Measurements from ENCODE around the gene SORBS2.

SORBS2 gene

GRCh38 chr4:185578284-185578683, 233.7 kb downstream of the SORBS2 start:
- POLR2A ChIA-PET (ENCODE audit: low non-redundant PET) = no interaction called here
- CTCF ChIA-PET = interaction anchor here (0.6 kb wide), 1 partner anchor 562 kb away, joined by 3 read pairs; no protein-coding TSS in a partner anchor
- no peak for TF ChIP-seq CTCF (conservative IDR thresholded peaks at IDR 0.05; ENCODE audit: low read depth)

GRCh38 chr4:185576962-185577950, 234.7 kb downstream of the SORBS2 start:
- TF ChIP-seq CTCF (conservative IDR thresholded peaks at IDR 0.05; ENCODE audit: low read depth) = no peak
- H3K27ac ChIP-seq = no peak overlapping the region
- ChIA-PET CTCF (no interaction called here), POLR2A (ENCODE audit: low non-redundant PET) (no interaction called here)
- DNase-seq (ENCODE audit: low spot score) = no peak

More at GRCh38 chr4:185578284-185578683, 233.7 kb downstream of the SORBS2 start:
- no peak overlapping the region for H3K27ac ChIP-seq
- DNase-seq (ENCODE audit: low spot score) = no peak

GRCh38 chr4:185576314-185576961, 235.6 kb downstream of the SORBS2 start:
- DNase-seq (ENCODE audit: low spot score) = no peak
- no peak for TF ChIP-seq CTCF (conservative IDR thresholded peaks at IDR 0.05; ENCODE audit: low read depth)
- CTCF ChIA-PET = no interaction called here
- H3K27ac ChIP-seq = no peak overlapping the region
- POLR2A ChIA-PET (ENCODE audit: low non-redundant PET) = no interaction called here

GRCh38 chr4:185573651-185574199, 238.3 kb downstream of the SORBS2 start:
- DNase-seq (ENCODE audit: low spot score) = peak; percentile 66
- POLR2A ChIA-PET (ENCODE audit: low non-redundant PET) = no interaction called here
- peak overlapping the region; percentile 66 for H3K27ac ChIP-seq
- CTCF ChIA-PET = interaction anchor here (0.6 to 1.2 kb wide), 4 partner anchors 22 to 448 kb away, joined by 3 to 6 read pairs (median 5); no protein-coding TSS in a partner anchor
- TF ChIP-seq CTCF (conservative IDR thresholded peaks at IDR 0.05; ENCODE audit: low read depth) = no peak

- ChIA-PET CTCF (interaction anchor here (0.6 kb wide), 1 partner anchor 71 kb away, joined by 3 read pairs; no protein-coding TSS in a partner anchor), POLR2A (ENCODE audit: low non-redundant PET) (no interaction called here)
- DNase-seq (ENCODE audit: low spot score) = no peak
- H3K27ac ChIP-seq = no peak overlapping the region
- no peak for TF ChIP-seq CTCF (conservative IDR thresholded peaks at IDR 0.05; ENCODE audit: low read depth)
These were observed 241.3 kb downstream of the SORBS2 start for GRCh38 chr4:185570727-185571126.
